ENCODE data around the gene SYT1.

The SYT1 gene

DNA sequence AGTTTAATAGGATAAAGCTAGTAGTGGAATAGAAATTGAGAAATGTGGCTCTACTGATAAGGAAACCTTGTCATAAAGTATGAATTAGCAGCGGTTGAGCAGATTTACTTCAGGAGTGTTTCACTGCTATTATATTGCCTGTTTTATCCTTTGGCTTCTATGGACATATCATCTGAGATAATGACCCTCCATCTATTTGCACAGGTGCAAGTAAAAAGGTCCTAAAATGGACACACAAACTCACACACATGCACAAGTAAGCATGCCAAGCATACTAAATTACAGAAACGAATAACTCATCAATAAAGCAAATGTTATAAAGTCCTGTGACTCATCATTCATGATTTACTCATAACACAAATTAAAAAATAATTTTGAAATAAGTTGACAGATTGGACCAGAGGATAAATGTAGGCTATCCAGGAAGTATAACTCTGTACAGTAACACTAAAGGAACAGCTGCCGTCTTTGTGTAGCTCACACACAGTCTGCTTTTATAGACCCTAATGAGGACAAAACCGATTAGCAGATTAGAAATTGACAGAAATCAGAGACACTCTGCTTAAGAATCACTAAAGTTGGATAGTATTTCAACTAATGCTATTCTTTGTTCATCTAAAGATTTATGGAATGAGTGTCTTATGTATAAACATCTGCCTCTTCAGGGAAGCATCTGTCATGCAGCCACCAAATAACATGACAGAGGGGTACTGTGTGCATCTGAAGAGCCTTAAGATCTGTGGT lies 73.9 kb downstream of the SYT1 start:
- peaks cover 19% of the 10 kb centered on the region for H3K36me3 ChIP-seq (ENCODE audit: control insufficient read depth, insufficient read depth, low read length)
- H3K4me3 ChIP-seq (ENCODE audit: extremely low read depth, insufficient read depth, low read length, poor library complexity, severe bottlenecking) = no peak overlapping the region
- H3K4me1 ChIP-seq (ENCODE audit: control insufficient read depth, insufficient read depth, low read length, poor library complexity, severe bottlenecking) = no peaks in the 10 kb centered on the region
- WGBS, 2 experiments (ENCODE audit: insufficient coverage in 2 of 2) = 93 to 100% methylated on average over 2 to 3 of the region's 4 CpGs
- no peak overlapping the region for H3K27ac ChIP-seq (ENCODE audit: low read depth, low read length, severe bottlenecking)
- H3K9me3 ChIP-seq (ENCODE audit: control insufficient read depth, low read length) = no peaks in the 10 kb centered on the region

DNA sequence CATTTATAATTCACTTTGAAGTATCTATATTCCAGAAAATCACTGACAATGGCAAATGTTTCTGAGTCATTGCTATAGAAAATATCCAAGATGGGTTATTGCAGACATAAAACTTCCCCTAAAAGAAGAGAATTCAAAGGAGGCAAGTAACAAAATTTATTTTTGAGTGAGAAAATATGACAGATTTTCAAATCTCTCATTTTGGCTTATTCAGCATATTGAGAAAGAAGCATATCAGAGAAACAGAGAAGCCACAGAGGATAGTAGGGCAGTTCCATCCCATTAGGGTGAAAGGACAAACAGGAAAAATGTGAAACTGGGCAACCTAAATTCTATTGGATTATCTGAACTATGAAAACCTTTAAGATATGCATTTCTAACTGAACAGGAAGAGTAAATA lies 85.0 kb downstream of the SYT1 start:
- peaks cover 9% of the 10 kb centered on the region for H3K36me3 ChIP-seq (ENCODE audit: control insufficient read depth, insufficient read depth, low read length)
- H3K4me3 ChIP-seq (ENCODE audit: extremely low read depth, insufficient read depth, low read length, poor library complexity, severe bottlenecking) = no peak overlapping the region
- no peaks in the 10 kb centered on the region for H3K4me1 ChIP-seq (ENCODE audit: control insufficient read depth, insufficient read depth, low read length, poor library complexity, severe bottlenecking)
- H3K9me3 ChIP-seq (ENCODE audit: control insufficient read depth, low read length) = peaks cover 3% of the 10 kb centered on the region
- H3K27ac ChIP-seq (ENCODE audit: low read depth, low read length, severe bottlenecking) = no peak overlapping the region

DNA sequence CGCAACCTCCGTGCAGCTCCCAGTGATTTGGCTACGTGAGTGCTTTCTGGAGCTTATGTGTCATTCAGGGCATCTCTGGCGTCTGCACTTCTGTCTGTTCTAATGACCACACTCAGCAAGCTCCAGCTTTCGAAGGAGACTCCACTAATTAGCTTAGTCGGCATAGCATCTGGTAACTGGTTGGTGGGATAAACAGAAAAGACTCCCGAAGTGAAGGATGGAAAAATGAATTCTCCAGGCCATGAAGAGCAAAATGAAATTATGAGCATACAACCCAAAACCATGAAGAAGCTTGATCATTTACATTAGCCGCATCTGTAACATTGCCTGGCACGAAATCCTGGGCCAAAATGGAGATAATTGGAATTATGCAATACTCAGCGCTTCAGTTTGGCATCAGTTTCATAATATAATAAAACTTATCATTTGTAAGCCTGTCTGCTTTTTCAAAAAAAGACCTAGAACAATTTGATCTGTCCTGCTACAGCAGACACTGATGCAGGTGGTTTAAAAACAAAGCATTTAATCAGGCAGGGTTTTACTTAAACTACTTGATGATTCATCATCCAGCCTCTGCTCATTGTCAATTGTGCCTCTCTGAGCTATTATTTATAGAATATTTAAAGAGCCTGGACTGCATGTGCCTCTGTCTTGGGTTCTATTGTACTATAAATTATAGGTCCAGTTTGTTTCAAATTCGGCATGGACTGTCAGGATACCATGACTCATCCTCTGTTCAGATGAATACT lies 87.4 kb downstream of the SYT1 start:
- Histone ChIP-seq H3K27ac (ENCODE audit: low read depth, low read length, severe bottlenecking) (no peak overlapping the region), H3K9me3 (ENCODE audit: control insufficient read depth, low read length) (peaks cover 3% of the 10 kb centered on the region), H3K36me3 (ENCODE audit: control insufficient read depth, insufficient read depth, low read length) (peaks cover 3% of the 10 kb centered on the region), H3K4me3 (ENCODE audit: extremely low read depth, insufficient read depth, low read length, poor library complexity, severe bottlenecking) (no peak overlapping the region), H3K4me1 (ENCODE audit: control insufficient read depth, insufficient read depth, low read length, poor library complexity, severe bottlenecking) (no peaks in the 10 kb centered on the region)
- 87 to 97% methylated on average over 4 to 5 of the region's 11 CpGs for WGBS, 2 experiments (ENCODE audit: insufficient coverage in 2 of 2)

DNA sequence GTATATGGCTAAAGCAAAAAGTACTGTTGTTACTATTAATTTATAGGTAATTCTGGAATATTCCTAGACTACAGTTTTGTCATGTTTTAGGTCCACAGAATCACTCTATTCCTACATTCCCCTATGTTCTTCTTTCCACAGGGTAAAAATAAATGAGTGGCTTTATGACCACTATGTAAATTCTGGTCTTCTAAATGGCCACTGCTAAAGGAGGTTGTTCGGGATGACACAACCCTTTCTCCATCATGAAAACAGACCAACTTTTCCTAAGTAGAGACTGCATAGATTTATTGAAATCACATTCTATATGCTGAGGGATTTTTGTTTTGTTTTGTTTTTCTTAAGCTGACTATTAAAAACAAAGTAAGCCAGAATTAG lies 88.0 kb downstream of the SYT1 start:
- no peak overlapping the region for H3K4me3 ChIP-seq (ENCODE audit: extremely low read depth, insufficient read depth, low read length, poor library complexity, severe bottlenecking)
- H3K27ac ChIP-seq (ENCODE audit: low read depth, low read length, severe bottlenecking) = no peak overlapping the region
- H3K9me3 ChIP-seq (ENCODE audit: control insufficient read depth, low read length) = peaks cover 3% of the 10 kb centered on the region
- H3K36me3 ChIP-seq (ENCODE audit: control insufficient read depth, insufficient read depth, low read length) = no peaks in the 10 kb centered on the region
- no CpG with 5 or more reads among the region's 1 CpG for WGBS, 2 experiments (ENCODE audit: insufficient coverage in 2 of 2)
- no peaks in the 10 kb centered on the region for H3K4me1 ChIP-seq (ENCODE audit: control insufficient read depth, insufficient read depth, low read length, poor library complexity, severe bottlenecking)

DNA sequence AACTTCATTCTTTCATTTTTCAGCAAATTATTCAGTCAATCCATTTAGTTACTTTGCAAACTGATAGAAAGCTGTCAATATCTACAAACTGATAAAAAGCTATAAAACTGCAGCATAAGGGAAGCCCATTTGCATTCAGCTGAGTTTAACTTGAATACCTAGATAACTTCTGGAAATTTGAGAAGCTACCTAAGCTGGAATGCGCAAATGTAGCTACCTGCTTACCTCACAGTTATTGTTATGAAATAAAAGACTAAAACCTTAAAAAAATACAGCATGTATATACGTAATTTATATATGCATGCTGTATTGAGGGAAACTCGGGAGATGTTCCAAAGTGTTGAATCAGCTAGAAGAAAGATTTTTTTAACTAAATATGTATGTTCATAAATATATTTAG lies 94.4 kb downstream of the SYT1 start:
- no CpG with 5 or more reads among the region's 3 CpGs for WGBS, 2 experiments (ENCODE audit: insufficient coverage in 2 of 2)
- H3K4me1 ChIP-seq (ENCODE audit: control insufficient read depth, insufficient read depth, low read length, poor library complexity, severe bottlenecking) = peaks cover 10% of the 10 kb centered on the region
- H3K9me3 ChIP-seq (ENCODE audit: control insufficient read depth, low read length) = no peaks in the 10 kb centered on the region
- no peak overlapping the region for H3K4me3 ChIP-seq (ENCODE audit: extremely low read depth, insufficient read depth, low read length, poor library complexity, severe bottlenecking)
- no peaks in the 10 kb centered on the region for H3K36me3 ChIP-seq (ENCODE audit: control insufficient read depth, insufficient read depth, low read length)
- no peak overlapping the region for H3K27ac ChIP-seq (ENCODE audit: low read depth, low read length, severe bottlenecking)

DNA sequence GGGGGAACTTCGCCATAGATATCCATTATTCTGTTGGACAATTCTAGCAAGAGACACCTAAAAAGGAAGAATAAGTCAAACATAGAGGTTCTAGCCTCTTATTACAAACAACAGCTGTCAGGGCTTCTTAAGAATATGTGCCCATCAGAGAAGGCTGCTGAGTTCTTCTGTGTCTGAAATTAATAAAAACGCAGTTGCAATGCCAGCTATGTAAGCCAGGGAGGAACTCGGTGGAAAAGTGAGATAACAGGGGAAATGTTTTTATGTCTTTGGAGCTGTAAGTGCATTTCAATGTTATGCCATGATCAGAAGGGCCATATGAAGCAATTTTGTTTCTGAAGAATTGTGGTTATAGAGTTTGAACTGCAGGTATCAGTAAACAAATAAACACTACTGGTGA lies 95.0 kb downstream of the SYT1 start:
- Histone ChIP-seq H3K4me3 (ENCODE audit: extremely low read depth, insufficient read depth, low read length, poor library complexity, severe bottlenecking) (no peak overlapping the region), H3K9me3 (ENCODE audit: control insufficient read depth, low read length) (no peaks in the 10 kb centered on the region), H3K4me1 (ENCODE audit: control insufficient read depth, insufficient read depth, low read length, poor library complexity, severe bottlenecking) (peaks cover 10% of the 10 kb centered on the region), H3K27ac (ENCODE audit: low read depth, low read length, severe bottlenecking) (no peak overlapping the region), H3K36me3 (ENCODE audit: control insufficient read depth, insufficient read depth, low read length) (no peaks in the 10 kb centered on the region)
- 88 to 92% methylated on average over 2 of the region's 3 CpGs for WGBS, 2 experiments (ENCODE audit: insufficient coverage in 2 of 2)

DNA sequence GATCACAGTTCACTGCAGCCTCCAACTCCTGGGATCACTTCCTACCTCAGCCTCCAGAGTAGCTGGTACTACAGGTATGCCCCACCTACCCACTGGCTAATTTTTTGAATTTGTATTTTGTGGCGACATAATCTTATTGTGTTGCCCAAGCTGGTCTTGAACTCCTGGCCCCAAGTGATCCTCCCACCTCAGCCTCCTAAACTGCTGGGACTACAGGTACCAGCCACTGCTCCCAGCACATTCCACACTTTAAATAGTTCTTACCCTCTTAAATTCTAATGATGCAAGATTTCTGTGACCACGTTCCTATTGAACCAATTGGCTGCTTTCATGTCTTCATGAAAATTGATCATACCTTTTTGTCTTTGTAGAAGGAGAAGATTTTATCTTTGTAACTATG lies 96.6 kb downstream of the SYT1 start:
- Histone ChIP-seq H3K4me1 (ENCODE audit: control insufficient read depth, insufficient read depth, low read length, poor library complexity, severe bottlenecking) (peaks cover 10% of the 10 kb centered on the region), H3K4me3 (ENCODE audit: extremely low read depth, insufficient read depth, low read length, poor library complexity, severe bottlenecking) (no peak overlapping the region), H3K9me3 (ENCODE audit: control insufficient read depth, low read length) (no peaks in the 10 kb centered on the region), H3K36me3 (ENCODE audit: control insufficient read depth, insufficient read depth, low read length) (no peaks in the 10 kb centered on the region), H3K27ac (ENCODE audit: low read depth, low read length, severe bottlenecking) (no peak overlapping the region)
- WGBS, 2 experiments (ENCODE audit: insufficient coverage in 2 of 2) = 100% methylated on average over 1 of the region's 2 CpGs; no CpG with 5 or more reads in 1 of the 2 experiments

DNA sequence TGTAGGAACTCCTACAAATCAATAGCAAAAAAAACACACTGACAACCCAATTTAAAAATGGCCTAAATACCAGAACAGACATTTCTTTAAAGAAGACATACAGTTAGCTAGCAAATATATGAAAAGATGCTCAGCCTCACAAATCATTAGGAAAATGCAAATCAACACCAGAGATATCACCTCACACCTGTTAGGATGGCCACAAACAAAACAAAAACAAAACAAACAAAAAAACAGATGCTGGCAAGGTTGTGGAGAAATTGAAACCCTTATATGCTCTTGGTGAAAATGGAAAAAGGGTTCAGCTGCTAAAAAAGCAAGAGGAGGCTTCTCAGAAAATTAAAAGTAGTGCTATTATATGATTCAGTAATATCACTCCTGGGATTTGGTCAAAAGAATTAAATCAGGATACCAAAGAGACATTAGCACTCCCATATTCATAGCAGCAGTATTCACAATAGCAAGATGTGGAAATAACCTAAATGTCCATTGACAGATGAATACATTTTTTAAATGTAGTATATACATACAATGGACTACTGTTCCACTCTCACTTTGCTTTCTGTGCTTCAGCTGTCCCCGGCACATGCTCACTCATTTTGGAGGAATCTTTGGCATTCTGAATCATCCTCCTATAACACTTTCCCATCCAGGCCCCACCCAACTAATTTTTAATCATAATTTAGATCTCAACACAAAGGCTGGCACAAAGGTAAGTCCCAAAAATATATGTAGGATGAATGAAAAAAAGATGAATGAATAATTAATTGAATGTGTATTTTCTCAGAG lies 99.1 kb downstream of the SYT1 start:
- H3K9me3 ChIP-seq (ENCODE audit: control insufficient read depth, low read length) = no peaks in the 10 kb centered on the region
- WGBS, 2 experiments (ENCODE audit: insufficient coverage in 2 of 2) = 100% methylated on average over 1 of the region's 1 CpG; no CpG with 5 or more reads in 1 of the 2 experiments
- H3K36me3 ChIP-seq (ENCODE audit: control insufficient read depth, insufficient read depth, low read length) = no peaks in the 10 kb centered on the region
- no peak overlapping the region for H3K27ac ChIP-seq (ENCODE audit: low read depth, low read length, severe bottlenecking)
- H3K4me1 ChIP-seq (ENCODE audit: control insufficient read depth, insufficient read depth, low read length, poor library complexity, severe bottlenecking) = peaks cover 10% of the 10 kb centered on the region
- no peak overlapping the region for H3K4me3 ChIP-seq (ENCODE audit: extremely low read depth, insufficient read depth, low read length, poor library complexity, severe bottlenecking)

DNA sequence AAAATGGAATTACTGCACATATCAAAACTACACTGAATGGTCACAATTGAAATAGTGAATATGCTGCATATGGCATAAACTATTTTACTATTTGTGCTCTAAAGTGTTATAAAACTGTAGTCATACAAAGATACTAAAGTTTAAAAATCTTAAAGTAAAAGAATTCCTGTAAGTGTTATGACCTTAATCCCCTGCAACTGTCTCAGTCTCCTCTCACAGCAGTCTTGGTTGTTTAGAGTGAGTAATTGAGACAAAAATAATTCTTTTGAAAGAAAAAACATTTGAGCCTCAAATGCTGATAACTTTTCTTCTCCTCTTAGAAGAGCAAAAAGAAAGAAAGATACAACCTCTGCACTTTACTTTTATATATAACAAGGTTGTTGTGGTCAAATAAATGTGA lies 99.9 kb downstream of the SYT1 start:
- H3K4me3 ChIP-seq (ENCODE audit: extremely low read depth, insufficient read depth, low read length, poor library complexity, severe bottlenecking) = no peak overlapping the region
- peaks cover 10% of the 10 kb centered on the region for H3K4me1 ChIP-seq (ENCODE audit: control insufficient read depth, insufficient read depth, low read length, poor library complexity, severe bottlenecking)
- H3K27ac ChIP-seq (ENCODE audit: low read depth, low read length, severe bottlenecking) = no peak overlapping the region
- H3K9me3 ChIP-seq (ENCODE audit: control insufficient read depth, low read length) = no peaks in the 10 kb centered on the region
- H3K36me3 ChIP-seq (ENCODE audit: control insufficient read depth, insufficient read depth, low read length) = no peaks in the 10 kb centered on the region

DNA sequence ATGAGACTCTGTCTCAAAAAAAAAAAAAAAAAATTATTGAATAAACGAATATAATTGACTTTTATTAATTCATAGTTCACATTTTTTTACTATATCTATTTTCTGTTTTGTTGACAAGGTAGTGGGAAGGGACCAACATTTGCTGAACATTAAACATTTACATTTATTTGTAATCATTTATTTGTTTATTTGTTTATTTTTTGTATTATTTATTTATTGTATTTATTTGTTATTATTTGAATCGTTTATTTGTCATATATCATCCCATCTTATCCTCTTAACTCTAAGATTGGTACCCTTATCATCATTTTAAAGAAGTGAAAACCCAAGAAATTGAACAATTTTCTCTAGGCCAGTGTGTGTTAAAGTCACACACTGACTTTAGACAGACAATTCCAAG lies 101.5 kb downstream of the SYT1 start:
- Histone ChIP-seq H3K36me3 (ENCODE audit: control insufficient read depth, insufficient read depth, low read length) (no peaks in the 10 kb centered on the region), H3K4me3 (ENCODE audit: extremely low read depth, insufficient read depth, low read length, poor library complexity, severe bottlenecking) (no peak overlapping the region), H3K4me1 (ENCODE audit: control insufficient read depth, insufficient read depth, low read length, poor library complexity, severe bottlenecking) (peaks cover 10% of the 10 kb centered on the region), H3K9me3 (ENCODE audit: control insufficient read depth, low read length) (no peaks in the 10 kb centered on the region), H3K27ac (ENCODE audit: low read depth, low read length, severe bottlenecking) (no peak overlapping the region)
- no CpG with 5 or more reads among the region's 2 CpGs for WGBS, 2 experiments (ENCODE audit: insufficient coverage in 2 of 2)
